Measurements from ENCODE around the gene CDC73. TPM values are rescaled to one million over a fixed set of nuclear protein-coding genes. Genes with fewer than 3 reads are reported as not detected.

The CDC73 gene
- total RNA-seq, 2 donors from 2014 or later, result 61.2 to 62.8 TPM

DNA sequence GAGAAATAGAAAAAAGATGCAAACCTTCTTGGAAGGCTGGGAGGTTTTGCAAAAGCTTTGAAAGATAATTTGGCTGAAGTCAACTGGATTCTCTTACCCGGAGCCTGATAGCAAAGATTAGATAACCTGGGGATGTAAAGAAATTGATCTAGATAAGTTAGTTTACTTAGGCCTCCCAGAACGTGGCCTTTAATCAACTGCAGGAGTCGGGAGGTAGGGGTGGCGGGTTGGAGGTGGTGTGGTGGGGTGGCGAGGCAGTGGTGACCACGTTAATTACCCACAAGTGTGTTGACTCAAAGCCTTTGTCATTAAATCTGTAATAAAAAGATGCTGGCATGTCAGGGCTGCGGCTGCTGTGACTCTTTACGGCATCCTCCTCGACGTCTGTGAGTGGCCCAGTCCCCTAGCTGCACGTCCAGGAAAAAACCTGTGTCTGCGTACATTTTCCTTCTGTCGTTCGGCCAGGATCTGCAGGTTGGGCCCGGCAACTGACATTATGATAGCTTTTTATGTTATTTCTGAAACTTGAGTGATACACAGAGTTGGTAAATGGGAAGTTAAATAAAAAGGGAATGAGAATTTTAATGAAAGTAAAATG is 115.6 kb downstream of the CDC73 start:
- Histone ChIP-seq H3K4me3 (no peak overlapping the region), H3K27me3 (replicated peaks; ENCODE audit: insufficient read depth) (no peaks in the 10 kb centered on the region), H3K36me3 (no peaks in the 10 kb centered on the region), H3K9me3 (no peaks in the 10 kb centered on the region), H3K4me1 (ENCODE audit: control insufficient read depth in 1 of 2, low read depth in 2 of 2) (no peaks in the 10 kb centered on the region), H3K27ac (no peak overlapping the region)
- DNase-seq (ENCODE audit: low spot score), result no peak
- ATAC-seq (ENCODE audit: insufficient number of reproducible peaks, low FRiP score, low read depth), result no peak
- TF ChIP-seq, protein P1, sequence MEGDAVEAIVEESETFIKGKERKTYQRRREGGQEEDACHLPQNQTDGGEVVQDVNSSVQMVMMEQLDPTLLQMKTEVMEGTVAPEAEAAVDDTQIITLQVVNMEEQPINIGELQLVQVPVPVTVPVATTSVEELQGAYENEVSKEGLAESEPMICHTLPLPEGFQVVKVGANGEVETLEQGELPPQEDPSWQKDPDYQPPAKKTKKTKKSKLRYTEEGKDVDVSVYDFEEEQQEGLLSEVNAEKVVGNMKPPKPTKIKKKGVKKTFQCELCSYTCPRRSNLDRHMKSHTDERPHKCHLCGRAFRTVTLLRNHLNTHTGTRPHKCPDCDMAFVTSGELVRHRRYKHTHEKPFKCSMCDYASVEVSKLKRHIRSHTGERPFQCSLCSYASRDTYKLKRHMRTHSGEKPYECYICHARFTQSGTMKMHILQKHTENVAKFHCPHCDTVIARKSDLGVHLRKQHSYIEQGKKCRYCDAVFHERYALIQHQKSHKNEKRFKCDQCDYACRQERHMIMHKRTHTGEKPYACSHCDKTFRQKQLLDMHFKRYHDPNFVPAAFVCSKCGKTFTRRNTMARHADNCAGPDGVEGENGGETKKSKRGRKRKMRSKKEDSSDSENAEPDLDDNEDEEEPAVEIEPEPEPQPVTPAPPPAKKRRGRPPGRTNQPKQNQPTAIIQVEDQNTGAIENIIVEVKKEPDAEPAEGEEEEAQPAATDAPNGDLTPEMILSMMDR (IDR thresholded peaks at IDR 0.05), result no peak

DNA sequence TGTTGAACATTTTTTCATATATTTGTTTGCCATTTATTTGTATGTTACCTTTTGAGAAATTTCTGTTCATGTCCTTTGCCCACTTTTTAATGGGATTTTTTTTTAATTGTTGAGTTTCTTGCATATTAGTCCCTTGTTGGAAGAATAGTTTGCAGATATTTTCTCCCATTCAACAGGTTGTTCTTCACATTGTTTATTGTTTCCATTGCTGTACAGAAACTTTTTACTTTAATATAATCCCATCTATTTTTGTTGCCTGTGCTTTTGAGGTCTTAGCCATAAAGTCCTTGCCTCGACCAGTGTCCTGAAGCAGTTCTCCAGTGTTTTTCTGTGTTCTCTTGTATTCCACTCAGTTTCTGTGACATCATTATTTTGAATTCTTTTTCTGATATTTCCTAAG is 118.8 kb downstream of the CDC73 start:
- Histone ChIP-seq H3K27ac (no peak overlapping the region), H3K4me1 (ENCODE audit: control insufficient read depth in 1 of 2, low read depth in 2 of 2) (no peaks in the 10 kb centered on the region), H3K36me3 (no peaks in the 10 kb centered on the region), H3K9me3 (no peaks in the 10 kb centered on the region), H3K4me3 (no peak overlapping the region), H3K27me3 (replicated peaks; ENCODE audit: insufficient read depth) (no peaks in the 10 kb centered on the region)
- ATAC-seq (ENCODE audit: insufficient number of reproducible peaks, low FRiP score, low read depth) (no peak), DNase-seq (ENCODE audit: low spot score) (no peak)
- TF ChIP-seq, protein P1 (IDR thresholded peaks at IDR 0.05), result no peak

DNA sequence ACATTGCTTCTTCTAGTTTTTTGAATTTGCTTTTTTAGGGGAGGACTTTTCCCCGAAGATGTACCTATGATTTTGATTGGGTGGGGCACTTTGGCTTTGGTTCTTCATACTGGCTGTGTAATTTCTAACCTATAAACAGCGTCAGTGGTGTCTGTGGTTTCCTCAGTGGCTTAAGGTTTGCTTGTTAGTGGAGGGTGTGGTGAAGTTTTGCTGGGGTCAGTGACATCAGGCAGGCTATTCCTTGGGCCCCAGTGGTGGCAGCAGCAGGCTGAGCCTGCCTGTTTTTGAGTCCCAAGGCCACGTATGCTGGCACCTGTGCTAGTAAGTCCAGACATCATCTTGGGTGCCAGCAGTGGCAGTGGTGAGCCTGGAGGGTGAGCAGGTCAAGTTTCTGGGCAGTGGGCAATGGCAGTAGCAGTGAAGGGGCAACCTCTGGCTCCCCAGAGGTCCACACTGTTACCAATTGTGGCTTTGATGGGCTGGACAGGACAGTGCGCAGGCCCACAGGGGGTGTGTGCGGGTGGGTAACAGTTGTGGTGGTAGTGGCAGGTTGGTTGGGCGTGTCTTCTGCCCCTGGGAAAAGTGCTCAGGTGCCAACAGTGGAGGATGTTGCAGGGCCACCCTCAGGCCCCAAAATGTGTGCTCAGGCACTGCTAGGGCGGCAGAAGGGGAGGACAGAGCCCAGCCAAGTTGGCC is 119.4 kb downstream of the CDC73 start:
- no peak for DNase-seq (ENCODE audit: low spot score)
- TF ChIP-seq, protein P1 (IDR thresholded peaks at IDR 0.05), result no peak
- Histone ChIP-seq H3K4me3 (no peak overlapping the region), H3K36me3 (no peaks in the 10 kb centered on the region), H3K4me1 (ENCODE audit: control insufficient read depth in 1 of 2, low read depth in 2 of 2) (no peaks in the 10 kb centered on the region), H3K27ac (no peak overlapping the region), H3K27me3 (replicated peaks; ENCODE audit: insufficient read depth) (no peaks in the 10 kb centered on the region), H3K9me3 (no peaks in the 10 kb centered on the region)
- no peak for ATAC-seq (ENCODE audit: insufficient number of reproducible peaks, low FRiP score, low read depth)

DNA sequence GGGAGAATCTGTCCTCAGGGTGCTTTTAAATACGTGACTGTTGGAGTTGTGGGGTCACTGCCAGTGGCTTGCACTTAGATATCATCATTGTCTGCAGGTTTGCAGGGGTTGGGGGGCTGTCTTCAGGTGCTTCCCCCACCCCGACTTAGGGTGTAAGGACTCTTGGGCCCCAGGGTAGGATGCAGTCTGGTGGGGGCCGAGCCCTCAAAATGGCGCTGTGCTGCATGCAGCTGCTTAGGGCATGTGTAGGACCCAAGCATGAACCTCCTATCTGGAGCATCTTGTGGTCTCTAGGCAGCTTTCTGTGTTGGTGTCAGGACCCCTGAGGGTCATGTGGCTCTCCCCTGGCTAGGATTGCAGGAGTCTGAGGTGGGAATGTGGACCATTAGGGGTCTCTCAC is 120.2 kb downstream of the CDC73 start:
- no peak for ATAC-seq (ENCODE audit: insufficient number of reproducible peaks, low FRiP score, low read depth)

DNA sequence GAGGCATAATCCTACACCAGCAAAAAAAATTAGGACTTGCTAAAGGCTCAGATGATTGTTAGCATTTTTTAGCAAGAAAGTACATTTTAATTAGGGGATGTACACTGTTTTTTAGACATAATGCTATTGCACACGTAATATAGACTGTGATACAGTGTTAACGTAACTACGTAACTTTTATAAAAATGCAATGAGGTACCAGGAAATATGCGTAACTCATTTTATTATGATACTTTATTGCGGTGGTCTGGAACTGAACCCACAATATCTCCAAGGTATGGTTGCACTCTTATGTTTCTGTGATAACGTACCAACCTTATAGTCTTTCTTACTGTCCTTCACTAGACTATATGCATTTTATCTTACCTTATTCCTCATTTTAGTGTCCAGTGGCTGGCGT is 127.4 kb downstream of the CDC73 start:
- TF ChIP-seq, protein P1 (IDR thresholded peaks at IDR 0.05), result no peak
- no peak overlapping the region for H3K27ac ChIP-seq
- H3K4me1 ChIP-seq (ENCODE audit: control insufficient read depth in 1 of 2, low read depth in 2 of 2), result no peaks in the 10 kb centered on the region
- ATAC-seq (ENCODE audit: insufficient number of reproducible peaks, low FRiP score, low read depth) (no peak), DNase-seq (ENCODE audit: low spot score) (no peak)
- no peak overlapping the region for H3K4me3 ChIP-seq
- peaks cover 11% of the 10 kb centered on the region for H3K9me3 ChIP-seq
- H3K36me3 ChIP-seq, result peaks cover 14% of the 10 kb centered on the region
- H3K27me3 ChIP-seq (replicated peaks; ENCODE audit: insufficient read depth), result no peaks in the 10 kb centered on the region

More for the DNA sequence above, 120.2 kb downstream of the CDC73 start:
- TF ChIP-seq, protein P1 (IDR thresholded peaks at IDR 0.05), result no peak
- Histone ChIP-seq H3K27ac (no peak overlapping the region), H3K36me3 (no peaks in the 10 kb centered on the region), H3K4me3 (no peak overlapping the region), H3K27me3 (replicated peaks; ENCODE audit: insufficient read depth) (no peaks in the 10 kb centered on the region), H3K4me1 (ENCODE audit: control insufficient read depth in 1 of 2, low read depth in 2 of 2) (no peaks in the 10 kb centered on the region), H3K9me3 (no peaks in the 10 kb centered on the region)
- no peak for DNase-seq (ENCODE audit: low spot score)
